H1 (cell line): ENCODE measurements around the gene ICAM3. TPM values are rescaled to one million over a fixed set of nuclear protein-coding genes. Genes with fewer than 3 reads are reported as not detected.

Experiments used
- FOSL1 ChIP-seq: IDR thresholded peaks from 2 replicates; pipeline ENCODE4 v1.6.1; 2011; ENCODE audit warnings: mild to moderate bottlenecking, low read depth, low read length, moderate library complexity; ENCODE audit not compliant: insufficient read depth
- JUND ChIP-seq: IDR thresholded peaks from 2 replicates; pipeline ENCODE4 v1.6.1; 2011; ENCODE audit warnings: mild to moderate bottlenecking, improper control_type of control experiment, low read length
- MAFK ChIP-seq: IDR thresholded peaks from 2 replicates; pipeline ENCODE4 v1.6.1; 2012; ENCODE audit warnings: low read depth, mild to moderate bottlenecking, improper control_type of control experiment, low read length
- RXRA ChIP-seq: IDR thresholded peaks from 2 replicates; pipeline ENCODE4 v1.6.1; 2011; ENCODE audit warnings: low read depth, mild to moderate bottlenecking, low read length, moderate library complexity; ENCODE audit not compliant: insufficient read depth
- SRF ChIP-seq: IDR thresholded peaks from 2 replicates; pipeline ENCODE4 v1.6.1; 2011; ENCODE audit warnings: mild to moderate bottlenecking, low read depth, low read length, moderate library complexity
- TAF1 ChIP-seq: IDR thresholded peaks from 2 replicates; pipeline ENCODE4 v1.6.1; 2011; ENCODE audit warnings: mild to moderate bottlenecking, low read depth, low read length
- polyA plus RNA-seq, 7 experiments: library from polyadenylated mRNA; depleted of rRNA in 3 of 7; stranded (reverse) in 5 of 7; unstranded in 2 of 7; fragments of >200 nt in 5 of 7; fragments of 200-250 nt in 2 of 7; gene quantifications; 1 replicate in 5 of 7; 2 replicates in 1 of 7; 4 replicates in 1 of 7; pipeline versions ENCODE4 v1.2.1 to v1.2.3, GENCODE V29; 2011 to 2013; ENCODE audit warnings: missing spikeins in 2 of 7, mixed read lengths in 2 of 7
- total RNA-seq: library from RNA; stranded (reverse); fragmentation: NEBNext Ultra II Directional; extraction: Animal tissue kit (Norgen Biotek cat#: 25700); gene quantifications from 2 replicates; pipeline ENCODE4 v1.2.1, GENCODE V29; 2021

Gene ICAM3
- total and polyA plus RNA-seq, 2 of the 8 experiments (the other 6 are each of a cell fraction or from before 2014, with no cell fraction given), result 15.4 to 16.5 TPM

- TF ChIP-seq JUND, result no peak
- TF ChIP-seq SRF, result no peak
- TF ChIP-seq FOSL1, result no peak
- TF ChIP-seq MAFK, result no peak
- no peak for TF ChIP-seq TAF1
- no peak for TF ChIP-seq RXRA
These were observed 33.3 kb upstream of the ICAM3 start (continued) for GRCh38 chr19:10372690-10373089.
